ENCODE measurements around the gene MAGT1. TPM values are rescaled to one million over a fixed set of nuclear protein-coding genes. Genes with fewer than 3 reads are reported as not detected.
"Not testable (repeated sequence)": the region's sequence is repeated elsewhere in the genome, so short reads cannot be mapped to it uniquely, and the experiment has no call there.

MAGT1 gene
- total RNA-seq, 2 experiments from 2014 or later: 29.9 to 31.0 TPM

- no peak for DNase-seq
- H3K36me3 Mint-ChIP-seq (ENCODE audit: low read depth): peaks cover 29% of the 10 kb centered on the region
- peaks cover 41% of the 10 kb centered on the region for H3K4me1 Mint-ChIP-seq (ENCODE audit: low read depth)
- no peaks in the 10 kb centered on the region for H3K27me3 Mint-ChIP-seq
- H3K4me3 Mint-ChIP-seq: peak overlapping the region; percentile 72
- no peaks in the 10 kb centered on the region for H3K9me3 Mint-ChIP-seq
- ChIA-PET POLR2A (no interaction called here), CTCF (no interaction called here)
- Histone ChIP-seq H3K27ac (ENCODE audit: low read depth in 1 of 2, low read length in 2 of 2) (no peak overlapping the region), H3K4me1 (ENCODE audit: insufficient read depth, low read length) (peaks cover 15% of the 10 kb centered on the region), H3K27me3 (ENCODE audit: control insufficient read depth in 1 of 2, insufficient read depth in 2 of 2, low read length in 2 of 2) (no peaks in the 10 kb centered on the region), H3K4me3 (ENCODE audit: low read length) (no peak overlapping the region), H3K36me3 (ENCODE audit: insufficient read depth, low read length) (peaks cover 8% of the 10 kb centered on the region), H3K9me3 (ENCODE audit: control insufficient read depth in 1 of 2, insufficient read depth in 1 of 2, low read length in 2 of 2) (no peaks in the 10 kb centered on the region)
- no peak for TF ChIP-seq CTCF (IDR thresholded peaks at IDR 0.05)
- peak overlapping the region; percentile 99 for H3K27ac Mint-ChIP-seq
- intact Hi-C loops (cut with DNase I, micrococcal nuclease): loop anchor here in 1 of 2 experiments (5.0 to 10.0 kb wide), 3 partner anchors 101 to 1468 kb away; partner anchors contain the start of genes MAGEE1 and P2RY10
- no peak for ATAC-seq (ENCODE audit: poor library complexity)
Observed at GRCh38 chrX:77892887-77893286, 2.3 kb downstream of the MAGT1 start.

DNA sequence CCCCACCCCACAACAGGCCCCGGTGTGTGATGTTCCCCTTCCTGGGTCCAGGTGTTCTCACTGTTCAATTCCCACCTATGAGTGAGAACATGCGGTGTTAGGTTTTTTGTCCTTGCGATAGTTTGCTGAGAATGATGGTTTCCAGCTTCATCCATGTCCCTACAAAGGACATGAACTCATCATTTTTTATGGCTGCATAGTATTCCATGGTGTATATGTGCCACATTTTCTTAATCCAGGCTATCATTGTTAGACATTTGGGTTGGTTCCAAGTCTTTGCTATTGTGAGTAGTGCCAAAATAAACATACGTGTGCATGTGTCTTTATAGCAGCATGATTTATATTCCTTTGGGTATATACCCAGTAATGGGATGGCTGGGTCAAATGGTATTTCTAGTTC lies 13.8 kb downstream of the MAGT1 start:
- intact Hi-C loops (cut with DNase I, micrococcal nuclease); H3K4me3 Mint-ChIP-seq; ATAC-seq (ENCODE audit: poor library complexity); H3K4me1 ChIP-seq (ENCODE audit: insufficient read depth, low read length); POLR2A ChIA-PET; DNase-seq; H3K27me3 ChIP-seq (ENCODE audit: control insufficient read depth in 1 of 2, insufficient read depth in 2 of 2, low read length in 2 of 2); H3K4me3 ChIP-seq (ENCODE audit: low read length); H3K4me1 Mint-ChIP-seq (ENCODE audit: low read depth); H3K36me3 ChIP-seq (ENCODE audit: insufficient read depth, low read length); H3K27me3 Mint-ChIP-seq; H3K9me3 Mint-ChIP-seq; H3K9me3 ChIP-seq (ENCODE audit: control insufficient read depth in 1 of 2, insufficient read depth in 1 of 2, low read length in 2 of 2); H3K27ac Mint-ChIP-seq; H3K27ac ChIP-seq (ENCODE audit: low read depth in 1 of 2, low read length in 2 of 2); CTCF ChIA-PET: not testable (repeated sequence)
- H3K36me3 Mint-ChIP-seq (ENCODE audit: low read depth): peaks cover 15% of the 10 kb centered on the region

GRCh38 chrX:77875372-77875771 lies 19.9 kb downstream of the MAGT1 start:
- H3K36me3 ChIP-seq (ENCODE audit: insufficient read depth, low read length): peaks cover 34% of the 10 kb centered on the region
- no peaks in the 10 kb centered on the region for H3K27me3 ChIP-seq (ENCODE audit: control insufficient read depth in 1 of 2, insufficient read depth in 2 of 2, low read length in 2 of 2)
- no peaks in the 10 kb centered on the region for H3K9me3 ChIP-seq (ENCODE audit: control insufficient read depth in 1 of 2, insufficient read depth in 1 of 2, low read length in 2 of 2)
- Mint-ChIP-seq H3K4me3 (no peak overlapping the region), H3K4me1 (ENCODE audit: low read depth) (peaks cover 4% of the 10 kb centered on the region), H3K9me3 (no peaks in the 10 kb centered on the region), H3K27me3 (no peaks in the 10 kb centered on the region), H3K36me3 (ENCODE audit: low read depth) (peaks cover 33% of the 10 kb centered on the region), H3K27ac (no peak overlapping the region)
- no peak overlapping the region for H3K4me3 ChIP-seq (ENCODE audit: low read length)
- POLR2A ChIA-PET: no interaction called here
- CTCF ChIA-PET: no interaction called here
- no peak overlapping the region for H3K27ac ChIP-seq (ENCODE audit: low read depth in 1 of 2, low read length in 2 of 2)
- no peak for DNase-seq
- ATAC-seq (ENCODE audit: poor library complexity): no peak
- no peaks in the 10 kb centered on the region for H3K4me1 ChIP-seq (ENCODE audit: insufficient read depth, low read length)
- TF ChIP-seq CTCF (IDR thresholded peaks at IDR 0.05): no peak
- intact Hi-C loops (cut with DNase I, micrococcal nuclease): no loop called here

DNA sequence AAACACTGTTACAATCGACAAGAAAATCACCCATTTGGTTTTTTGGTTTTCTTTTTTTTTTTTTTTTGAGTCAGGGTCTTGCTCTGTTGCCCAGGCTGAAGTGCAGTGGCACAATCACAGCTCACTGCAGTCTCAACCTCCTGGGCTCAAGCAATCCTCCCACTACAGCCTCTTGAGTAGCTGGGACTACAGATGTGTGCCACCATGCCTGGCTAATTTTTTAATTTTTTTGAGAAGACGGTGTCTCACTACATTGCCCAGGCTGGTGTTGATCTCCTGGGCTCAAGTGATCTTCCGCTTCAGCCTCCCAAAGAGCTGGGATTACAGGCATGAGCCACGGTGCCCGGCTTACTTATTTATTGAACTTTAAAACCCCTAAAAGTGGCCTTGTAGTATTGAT lies 63.7 kb downstream of the MAGT1 start:
- H3K27ac ChIP-seq (ENCODE audit: low read depth in 1 of 2, low read length in 2 of 2); H3K9me3 ChIP-seq (ENCODE audit: control insufficient read depth in 1 of 2, insufficient read depth in 1 of 2, low read length in 2 of 2); H3K4me3 ChIP-seq (ENCODE audit: low read length); H3K27ac Mint-ChIP-seq; H3K4me1 ChIP-seq (ENCODE audit: insufficient read depth, low read length); H3K27me3 Mint-ChIP-seq; POLR2A ChIA-PET; H3K4me1 Mint-ChIP-seq (ENCODE audit: low read depth); H3K27me3 ChIP-seq (ENCODE audit: control insufficient read depth in 1 of 2, insufficient read depth in 2 of 2, low read length in 2 of 2); CTCF ChIA-PET; DNase-seq; H3K4me3 Mint-ChIP-seq; H3K9me3 Mint-ChIP-seq; intact Hi-C loops (cut with DNase I, micrococcal nuclease); ATAC-seq (ENCODE audit: poor library complexity): not testable (repeated sequence)
- peaks cover 42% of the 10 kb centered on the region for H3K36me3 Mint-ChIP-seq (ENCODE audit: low read depth)
- H3K36me3 ChIP-seq (ENCODE audit: insufficient read depth, low read length): peaks cover 22% of the 10 kb centered on the region

- peaks cover 11% of the 10 kb centered on the region for H3K36me3 ChIP-seq (ENCODE audit: insufficient read depth, low read length)
- H3K9me3 ChIP-seq (ENCODE audit: control insufficient read depth in 1 of 2, insufficient read depth in 1 of 2, low read length in 2 of 2); ATAC-seq (ENCODE audit: poor library complexity); H3K4me3 Mint-ChIP-seq; H3K9me3 Mint-ChIP-seq; POLR2A ChIA-PET; H3K4me1 Mint-ChIP-seq (ENCODE audit: low read depth); H3K4me1 ChIP-seq (ENCODE audit: insufficient read depth, low read length); H3K27me3 ChIP-seq (ENCODE audit: control insufficient read depth in 1 of 2, insufficient read depth in 2 of 2, low read length in 2 of 2); H3K27me3 Mint-ChIP-seq; CTCF ChIA-PET; H3K4me3 ChIP-seq (ENCODE audit: low read length); H3K27ac Mint-ChIP-seq; intact Hi-C loops (cut with DNase I, micrococcal nuclease); H3K27ac ChIP-seq (ENCODE audit: low read depth in 1 of 2, low read length in 2 of 2); DNase-seq: not testable (repeated sequence)
- H3K36me3 Mint-ChIP-seq (ENCODE audit: low read depth): peaks cover 30% of the 10 kb centered on the region
Observed at GRCh38 chrX:77821989-77822388, 73.2 kb downstream of the MAGT1 start.

Data from CD4-positive, alpha-beta T cell (primary cell).